Measurements from ENCODE around the gene MMP13. TPM values are rescaled to one million over a fixed set of nuclear protein-coding genes. Genes with fewer than 3 reads are reported as not detected.

Gene MMP13
- total RNA-seq, 2 experiments from 2014 or later: not detected

DNA sequence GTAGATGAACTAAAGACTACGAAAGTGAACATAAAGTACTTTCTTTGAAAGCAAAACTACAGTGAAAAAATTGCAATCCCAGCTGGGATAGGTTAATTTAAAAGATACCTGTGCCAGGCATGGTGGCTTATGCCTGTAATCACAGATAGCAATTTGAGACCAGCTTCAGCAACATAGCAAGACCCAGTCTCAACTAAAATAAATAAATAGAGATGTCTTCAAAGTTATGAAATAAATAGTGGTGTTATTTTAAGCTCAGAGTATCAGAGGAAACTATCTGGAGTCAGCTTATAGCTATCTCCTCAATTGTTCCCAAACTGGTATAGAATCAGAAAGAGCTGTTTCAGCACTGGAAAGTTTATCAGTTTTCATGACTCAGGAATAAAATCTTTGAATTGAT lies 17.3 kb upstream of the MMP13 start:
- no peak overlapping the region for H3K4me2 ChIP-seq (ENCODE audit: low read length)
- H4K20me1 ChIP-seq (ENCODE audit: insufficient read depth, low read length): no peaks in the 10 kb centered on the region
- H2AFZ ChIP-seq (ENCODE audit: low read length): no peak overlapping the region
- H3K79me2 ChIP-seq (ENCODE audit: insufficient read depth, low read depth, low read length): no peaks in the 10 kb centered on the region
- ChIA-PET POLR2A (interaction anchor here (0.6 kb wide), 2 partner anchors 23 to 487 kb away, joined by 3 to 4 read pairs; no protein-coding TSS in a partner anchor), CTCF (ENCODE audit: unreplicated experiment) (no interaction called here)
- no peaks in the 10 kb centered on the region for H3K9me2 ChIP-seq (ENCODE audit: insufficient read depth, low read length)
- TF ChIP-seq EZH2phosphoT487 (IDR thresholded peaks at IDR 0.05; ENCODE audit: borderline replicate concordance, low read depth, low read length): no peak
- TF ChIP-seq, protein P1, sequence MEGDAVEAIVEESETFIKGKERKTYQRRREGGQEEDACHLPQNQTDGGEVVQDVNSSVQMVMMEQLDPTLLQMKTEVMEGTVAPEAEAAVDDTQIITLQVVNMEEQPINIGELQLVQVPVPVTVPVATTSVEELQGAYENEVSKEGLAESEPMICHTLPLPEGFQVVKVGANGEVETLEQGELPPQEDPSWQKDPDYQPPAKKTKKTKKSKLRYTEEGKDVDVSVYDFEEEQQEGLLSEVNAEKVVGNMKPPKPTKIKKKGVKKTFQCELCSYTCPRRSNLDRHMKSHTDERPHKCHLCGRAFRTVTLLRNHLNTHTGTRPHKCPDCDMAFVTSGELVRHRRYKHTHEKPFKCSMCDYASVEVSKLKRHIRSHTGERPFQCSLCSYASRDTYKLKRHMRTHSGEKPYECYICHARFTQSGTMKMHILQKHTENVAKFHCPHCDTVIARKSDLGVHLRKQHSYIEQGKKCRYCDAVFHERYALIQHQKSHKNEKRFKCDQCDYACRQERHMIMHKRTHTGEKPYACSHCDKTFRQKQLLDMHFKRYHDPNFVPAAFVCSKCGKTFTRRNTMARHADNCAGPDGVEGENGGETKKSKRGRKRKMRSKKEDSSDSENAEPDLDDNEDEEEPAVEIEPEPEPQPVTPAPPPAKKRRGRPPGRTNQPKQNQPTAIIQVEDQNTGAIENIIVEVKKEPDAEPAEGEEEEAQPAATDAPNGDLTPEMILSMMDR (conservative IDR thresholded peaks at IDR 0.05; ENCODE audit: low read length): no peak
- DNase-seq (ENCODE audit: low spot score): no peak
- no peaks in the 10 kb centered on the region for H3K9me3 ChIP-seq (ENCODE audit: low read length)
- H3K27ac ChIP-seq (ENCODE audit: low read depth, low read length, poor library complexity, severe bottlenecking): no peak overlapping the region
- no peaks in the 10 kb centered on the region for H3K36me3 ChIP-seq (ENCODE audit: insufficient read depth, low read length)
- H3K4me3 ChIP-seq (ENCODE audit: low read depth, low read length, poor library complexity, severe bottlenecking): no peak overlapping the region
- H3K4me1 ChIP-seq (ENCODE audit: insufficient read depth, low read length, poor library complexity, severe bottlenecking): no peaks in the 10 kb centered on the region
- intact Hi-C loops (cut with micrococcal nuclease; ENCODE audit: unreplicated experiment): no loop called here
- no TSS peak for BruUV-seq (replicated peaks)

DNA sequence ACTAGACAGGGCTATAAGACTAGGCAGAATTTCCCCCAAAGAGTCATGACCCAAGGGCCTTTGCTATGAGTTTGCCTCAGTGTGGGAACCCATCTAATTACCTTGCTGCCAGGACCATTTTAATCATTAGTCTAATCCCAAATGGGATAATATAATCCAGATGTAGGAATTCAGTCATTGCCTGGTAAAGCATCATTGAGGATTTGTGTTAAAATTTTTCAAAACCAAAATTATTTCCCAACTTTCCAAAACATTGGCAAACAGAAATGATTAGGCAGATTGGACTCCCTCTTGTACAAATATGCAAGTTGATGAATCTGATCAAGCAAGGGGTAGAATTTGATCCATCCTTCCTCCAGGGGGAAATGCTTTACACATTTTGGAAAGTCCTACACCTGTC lies 16.2 kb upstream of the MMP13 start:
- ChIA-PET POLR2A (interaction anchor here (0.6 kb wide), 1 partner anchor 134 kb away, joined by 4 read pairs; no protein-coding TSS in a partner anchor), CTCF (ENCODE audit: unreplicated experiment) (no interaction called here)
- no peak for DNase-seq (ENCODE audit: low spot score)
- H3K27ac ChIP-seq (ENCODE audit: low read depth, low read length, poor library complexity, severe bottlenecking): no peak overlapping the region
- H3K36me3 ChIP-seq (ENCODE audit: insufficient read depth, low read length): no peaks in the 10 kb centered on the region
- H3K9me3 ChIP-seq (ENCODE audit: low read length): no peaks in the 10 kb centered on the region
- H3K4me2 ChIP-seq (ENCODE audit: low read length): no peak overlapping the region
- no peaks in the 10 kb centered on the region for H4K20me1 ChIP-seq (ENCODE audit: insufficient read depth, low read length)
- no TSS peak for BruUV-seq (replicated peaks)
- TF ChIP-seq, protein P1 (conservative IDR thresholded peaks at IDR 0.05; ENCODE audit: low read length): no peak
- H3K9me2 ChIP-seq (ENCODE audit: insufficient read depth, low read length): no peaks in the 10 kb centered on the region
- intact Hi-C loops (cut with micrococcal nuclease; ENCODE audit: unreplicated experiment): no loop called here
- no peaks in the 10 kb centered on the region for H3K79me2 ChIP-seq (ENCODE audit: insufficient read depth, low read depth, low read length)
- no peak overlapping the region for H3K4me3 ChIP-seq (ENCODE audit: low read depth, low read length, poor library complexity, severe bottlenecking)
- H2AFZ ChIP-seq (ENCODE audit: low read length): no peak overlapping the region
- H3K4me1 ChIP-seq (ENCODE audit: insufficient read depth, low read length, poor library complexity, severe bottlenecking): no peaks in the 10 kb centered on the region

DNA sequence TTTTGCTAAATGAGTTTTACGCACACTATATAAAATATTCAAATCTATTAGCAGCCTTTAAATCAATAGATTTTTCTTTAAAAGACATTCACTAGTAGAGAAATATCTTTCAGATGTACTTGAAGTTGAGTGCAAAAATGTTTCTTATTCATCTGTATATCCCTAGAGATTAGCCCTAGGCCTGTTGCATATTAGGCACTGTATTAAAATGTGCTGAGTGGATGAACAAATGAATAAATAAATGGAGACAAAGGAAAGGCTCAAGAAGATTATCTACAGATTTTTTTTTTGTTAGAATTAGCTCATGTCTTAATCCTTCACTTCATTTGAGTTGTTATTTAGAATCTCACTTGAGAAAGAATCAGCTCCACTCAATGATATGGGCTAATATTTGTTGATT lies 12.0 kb upstream of the MMP13 start:
- intact Hi-C loops (cut with micrococcal nuclease; ENCODE audit: unreplicated experiment): no loop called here
- no peak overlapping the region for H3K4me3 ChIP-seq (ENCODE audit: low read depth, low read length, poor library complexity, severe bottlenecking)
- ChIA-PET CTCF (ENCODE audit: unreplicated experiment) (no interaction called here), POLR2A (interaction anchor here (0.6 kb wide), 1 partner anchor 795 kb away, joined by 3 read pairs; no protein-coding TSS in a partner anchor)
- H4K20me1 ChIP-seq (ENCODE audit: insufficient read depth, low read length): no peaks in the 10 kb centered on the region
- no TSS peak for BruUV-seq (replicated peaks)
- H3K36me3 ChIP-seq (ENCODE audit: insufficient read depth, low read length): no peaks in the 10 kb centered on the region
- TF ChIP-seq EZH2phosphoT487 (IDR thresholded peaks at IDR 0.05; ENCODE audit: borderline replicate concordance, low read depth, low read length): no peak
- TF ChIP-seq, protein P1 (conservative IDR thresholded peaks at IDR 0.05; ENCODE audit: low read length): no peak
- H3K9me2 ChIP-seq (ENCODE audit: insufficient read depth, low read length): no peaks in the 10 kb centered on the region
- H3K27ac ChIP-seq (ENCODE audit: low read depth, low read length, poor library complexity, severe bottlenecking): no peak overlapping the region
- H3K4me2 ChIP-seq (ENCODE audit: low read length): no peak overlapping the region
- H3K79me2 ChIP-seq (ENCODE audit: insufficient read depth, low read depth, low read length): no peaks in the 10 kb centered on the region
- no peak overlapping the region for H2AFZ ChIP-seq (ENCODE audit: low read length)
- no peaks in the 10 kb centered on the region for H3K9me3 ChIP-seq (ENCODE audit: low read length)
- H3K4me1 ChIP-seq (ENCODE audit: insufficient read depth, low read length, poor library complexity, severe bottlenecking): no peaks in the 10 kb centered on the region
- DNase-seq (ENCODE audit: low spot score): no peak

Measured in OCI-LY7 (cell line).